ENCODE measurements around the gene C1orf21.

The C1orf21 gene

DNA sequence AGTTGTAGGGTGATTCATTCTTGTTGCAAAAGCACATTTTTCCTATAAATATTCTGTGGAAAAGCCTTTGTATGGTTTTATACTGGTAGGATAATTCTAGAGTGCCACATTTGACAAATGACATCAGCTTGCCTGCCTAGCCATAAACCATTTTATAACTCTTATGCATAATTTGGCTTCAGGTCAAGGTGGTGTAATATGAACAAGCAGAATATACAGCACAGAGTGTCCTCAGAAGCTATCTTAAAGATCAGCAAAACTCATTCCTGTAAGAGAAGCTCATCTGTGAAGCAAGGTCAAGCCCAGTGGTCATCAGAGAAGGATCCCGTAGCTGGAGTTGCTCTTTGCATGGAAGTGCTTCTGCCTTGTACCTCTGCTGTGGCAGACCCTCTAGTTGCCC, 24.0 kb upstream of the C1orf21 start:
- no peaks in the 10 kb centered on the region for H3K36me3 ChIP-seq (ENCODE audit: control insufficient read depth in 2 of 2, insufficient read depth in 2 of 2, low read length in 2 of 2)
- H3K9me3 ChIP-seq (ENCODE audit: control insufficient read depth in 2 of 2, low read length in 2 of 2): no peaks in the 10 kb centered on the region
- H3K4me1 ChIP-seq (ENCODE audit: control insufficient read depth in 2 of 2, insufficient read depth in 2 of 2, low read length in 2 of 2): peaks cover 6 to 16% of the 10 kb centered on the region in 2 donors
- peak overlapping the region; percentile 44 to 65 for H3K27ac ChIP-seq (ENCODE audit: low read depth in 2 of 2, low read length in 2 of 2)
- H3K4me3 ChIP-seq (ENCODE audit: low read length in 2 of 2): no peak overlapping the region
- H3K27me3 ChIP-seq (ENCODE audit: control insufficient read depth in 2 of 2, insufficient read depth in 2 of 2, low read length in 2 of 2): no peaks in the 10 kb centered on the region
- peak overlapping the region in 1 of 2 donors; percentile 26 for H3K9ac ChIP-seq (ENCODE audit: low read depth in 1 of 2, low read length in 2 of 2)

DNA sequence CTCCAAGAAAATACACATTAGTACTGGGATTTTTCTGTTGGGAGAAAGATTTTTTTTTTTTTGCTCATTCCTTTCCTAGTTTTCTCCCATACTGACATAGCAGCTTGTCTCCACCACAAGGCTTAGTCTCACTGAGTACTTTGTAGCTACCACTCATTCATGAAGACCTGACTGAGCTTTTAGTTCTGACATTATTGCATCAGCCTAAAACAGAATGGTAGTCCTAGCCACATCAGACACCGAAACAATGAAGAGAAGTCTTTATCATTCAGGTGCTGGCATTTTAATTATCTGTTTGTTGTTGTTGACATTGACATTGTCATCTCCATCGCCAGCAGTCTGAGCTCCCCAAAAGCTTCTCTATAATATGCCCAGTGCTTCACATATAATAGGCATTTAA, 21.1 kb upstream of the C1orf21 start:
- no peaks in the 10 kb centered on the region for H3K36me3 ChIP-seq (ENCODE audit: control insufficient read depth in 2 of 2, insufficient read depth in 2 of 2, low read length in 2 of 2)

DNA sequence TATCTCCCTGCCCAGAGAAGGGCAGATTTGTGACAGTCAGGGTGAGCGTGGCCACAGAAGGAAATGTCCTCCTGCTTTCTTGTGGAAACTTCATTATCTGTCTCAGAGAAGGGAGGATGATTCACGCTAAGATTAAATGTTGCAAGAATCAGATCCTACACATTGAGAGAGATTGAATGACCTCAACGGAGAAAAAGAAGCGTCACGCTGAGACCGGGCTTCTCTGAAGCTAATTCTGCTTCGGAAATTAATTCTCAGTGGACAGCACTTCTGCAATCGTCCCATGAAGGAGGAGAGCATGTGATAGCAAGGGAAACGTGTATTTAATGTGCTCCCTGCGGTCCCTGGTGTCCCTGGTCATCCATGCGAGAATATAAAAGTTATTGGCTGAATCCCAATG, 19.8 kb upstream of the C1orf21 start:
- no peaks in the 10 kb centered on the region for H3K27me3 ChIP-seq (ENCODE audit: control insufficient read depth in 2 of 2, insufficient read depth in 2 of 2, low read length in 2 of 2)
- H3K4me1 ChIP-seq (ENCODE audit: control insufficient read depth in 2 of 2, insufficient read depth in 2 of 2, low read length in 2 of 2): peaks cover 6 to 16% of the 10 kb centered on the region in 2 donors
- H3K4me3 ChIP-seq (ENCODE audit: low read length in 2 of 2): no peak overlapping the region
- no peak overlapping the region for H3K27ac ChIP-seq (ENCODE audit: low read depth in 2 of 2, low read length in 2 of 2)
- no peak overlapping the region for H3K9ac ChIP-seq (ENCODE audit: low read depth in 1 of 2, low read length in 2 of 2)
- no peaks in the 10 kb centered on the region for H3K9me3 ChIP-seq (ENCODE audit: control insufficient read depth in 2 of 2, low read length in 2 of 2)
- H3K36me3 ChIP-seq (ENCODE audit: control insufficient read depth in 2 of 2, insufficient read depth in 2 of 2, low read length in 2 of 2): no peaks in the 10 kb centered on the region

More for the DNA sequence above, 21.1 kb upstream of the C1orf21 start:
- H3K27ac ChIP-seq (ENCODE audit: low read depth in 2 of 2, low read length in 2 of 2): no peak overlapping the region
- no peak overlapping the region for H3K4me3 ChIP-seq (ENCODE audit: low read length in 2 of 2)
- no peaks in the 10 kb centered on the region for H3K27me3 ChIP-seq (ENCODE audit: control insufficient read depth in 2 of 2, insufficient read depth in 2 of 2, low read length in 2 of 2)
- H3K9ac ChIP-seq (ENCODE audit: low read depth in 1 of 2, low read length in 2 of 2): no peak overlapping the region
- H3K9me3 ChIP-seq (ENCODE audit: control insufficient read depth in 2 of 2, low read length in 2 of 2): no peaks in the 10 kb centered on the region
- peaks cover 6 to 16% of the 10 kb centered on the region in 2 donors for H3K4me1 ChIP-seq (ENCODE audit: control insufficient read depth in 2 of 2, insufficient read depth in 2 of 2, low read length in 2 of 2)

GRCh38 chr1:184367427-184368038, 19.3 kb upstream of the C1orf21 start:
- Histone ChIP-seq H3K4me3 (ENCODE audit: low read length in 2 of 2) (no peak overlapping the region), H3K9me3 (ENCODE audit: control insufficient read depth in 2 of 2, low read length in 2 of 2) (no peaks in the 10 kb centered on the region), H3K36me3 (ENCODE audit: control insufficient read depth in 2 of 2, insufficient read depth in 2 of 2, low read length in 2 of 2) (no peaks in the 10 kb centered on the region), H3K27ac (ENCODE audit: low read depth in 2 of 2, low read length in 2 of 2) (no peak overlapping the region), H3K9ac (ENCODE audit: low read depth in 1 of 2, low read length in 2 of 2) (no peak overlapping the region), H3K4me1 (ENCODE audit: control insufficient read depth in 2 of 2, insufficient read depth in 2 of 2, low read length in 2 of 2) (peaks cover 6 to 12% of the 10 kb centered on the region in 2 donors), H3K27me3 (ENCODE audit: control insufficient read depth in 2 of 2, insufficient read depth in 2 of 2, low read length in 2 of 2) (no peaks in the 10 kb centered on the region)

GRCh38 chr1:184368354-184368753, 18.5 kb upstream of the C1orf21 start:
- no peak overlapping the region for H3K9ac ChIP-seq (ENCODE audit: low read depth in 1 of 2, low read length in 2 of 2)
- H3K27ac ChIP-seq (ENCODE audit: low read depth in 2 of 2, low read length in 2 of 2): no peak overlapping the region
- H3K9me3 ChIP-seq (ENCODE audit: control insufficient read depth in 2 of 2, low read length in 2 of 2): no peaks in the 10 kb centered on the region

GRCh38 chr1:184370850-184371249, 16.0 kb upstream of the C1orf21 start:
- Histone ChIP-seq H3K9ac (ENCODE audit: low read depth in 1 of 2, low read length in 2 of 2) (no peak overlapping the region), H3K27me3 (ENCODE audit: control insufficient read depth in 2 of 2, insufficient read depth in 2 of 2, low read length in 2 of 2) (no peaks in the 10 kb centered on the region), H3K36me3 (ENCODE audit: control insufficient read depth in 2 of 2, insufficient read depth in 2 of 2, low read length in 2 of 2) (no peaks in the 10 kb centered on the region), H3K4me1 (ENCODE audit: control insufficient read depth in 2 of 2, insufficient read depth in 2 of 2, low read length in 2 of 2) (no peaks in the 10 kb centered on the region), H3K4me3 (ENCODE audit: low read length in 2 of 2) (no peak overlapping the region), H3K9me3 (ENCODE audit: control insufficient read depth in 2 of 2, low read length in 2 of 2) (no peaks in the 10 kb centered on the region), H3K27ac (ENCODE audit: low read depth in 2 of 2, low read length in 2 of 2) (no peak overlapping the region)

More at GRCh38 chr1:184368354-184368753, 18.5 kb upstream of the C1orf21 start:
- no peaks in the 10 kb centered on the region for H3K36me3 ChIP-seq (ENCODE audit: control insufficient read depth in 2 of 2, insufficient read depth in 2 of 2, low read length in 2 of 2)
- peaks cover 1 to 5% of the 10 kb centered on the region in 2 donors for H3K4me1 ChIP-seq (ENCODE audit: control insufficient read depth in 2 of 2, insufficient read depth in 2 of 2, low read length in 2 of 2)
- no peaks in the 10 kb centered on the region for H3K27me3 ChIP-seq (ENCODE audit: control insufficient read depth in 2 of 2, insufficient read depth in 2 of 2, low read length in 2 of 2)
- H3K4me3 ChIP-seq (ENCODE audit: low read length in 2 of 2): no peak overlapping the region

- H3K36me3 ChIP-seq (ENCODE audit: control insufficient read depth in 2 of 2, insufficient read depth in 2 of 2, low read length in 2 of 2): no peaks in the 10 kb centered on the region
These were observed 13.7 kb upstream of the C1orf21 start for GRCh38 chr1:184373155-184373554.

DNA sequence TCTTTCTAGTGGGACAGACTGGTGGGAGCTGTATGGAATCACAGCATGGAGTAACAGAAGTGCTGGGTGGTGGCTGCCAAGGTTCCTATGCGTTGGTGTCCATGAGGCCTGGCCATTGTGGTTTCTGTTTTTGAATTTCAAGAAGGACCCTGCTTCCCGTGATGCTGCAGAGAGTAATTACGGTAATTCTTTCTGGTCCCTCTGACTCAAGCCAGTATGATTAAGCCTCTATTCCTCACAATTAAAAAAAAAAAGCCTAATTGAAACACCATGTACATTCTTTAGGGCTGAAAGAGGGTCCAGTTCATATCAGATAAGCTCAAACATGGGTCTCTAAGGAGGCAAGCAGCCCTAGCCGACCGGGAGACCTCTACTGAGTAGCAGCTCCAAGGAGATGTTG, 10.5 kb upstream of the C1orf21 start:
- no peak overlapping the region for H3K4me3 ChIP-seq (ENCODE audit: low read length in 2 of 2)
- no peaks in the 10 kb centered on the region for H3K27me3 ChIP-seq (ENCODE audit: control insufficient read depth in 2 of 2, insufficient read depth in 2 of 2, low read length in 2 of 2)
- no peaks in the 10 kb centered on the region for H3K9me3 ChIP-seq (ENCODE audit: control insufficient read depth in 2 of 2, low read length in 2 of 2)
- no peaks in the 10 kb centered on the region for H3K4me1 ChIP-seq (ENCODE audit: control insufficient read depth in 2 of 2, insufficient read depth in 2 of 2, low read length in 2 of 2)
- no peak overlapping the region for H3K27ac ChIP-seq (ENCODE audit: low read depth in 2 of 2, low read length in 2 of 2)
- no peaks in the 10 kb centered on the region for H3K36me3 ChIP-seq (ENCODE audit: control insufficient read depth in 2 of 2, insufficient read depth in 2 of 2, low read length in 2 of 2)
- H3K9ac ChIP-seq (ENCODE audit: low read depth in 1 of 2, low read length in 2 of 2): no peak overlapping the region

More at GRCh38 chr1:184373155-184373554, 13.7 kb upstream of the C1orf21 start:
- H3K4me1 ChIP-seq (ENCODE audit: control insufficient read depth in 2 of 2, insufficient read depth in 2 of 2, low read length in 2 of 2): no peaks in the 10 kb centered on the region
- no peaks in the 10 kb centered on the region for H3K27me3 ChIP-seq (ENCODE audit: control insufficient read depth in 2 of 2, insufficient read depth in 2 of 2, low read length in 2 of 2)
- no peaks in the 10 kb centered on the region for H3K9me3 ChIP-seq (ENCODE audit: control insufficient read depth in 2 of 2, low read length in 2 of 2)
- H3K27ac ChIP-seq (ENCODE audit: low read depth in 2 of 2, low read length in 2 of 2): no peak overlapping the region
- H3K9ac ChIP-seq (ENCODE audit: low read depth in 1 of 2, low read length in 2 of 2): no peak overlapping the region
- no peak overlapping the region for H3K4me3 ChIP-seq (ENCODE audit: low read length in 2 of 2)

GRCh38 chr1:184379111-184379752, 7.6 kb upstream of the C1orf21 start:
- Histone ChIP-seq H3K36me3 (ENCODE audit: control insufficient read depth in 2 of 2, insufficient read depth in 2 of 2, low read length in 2 of 2) (no peaks in the 10 kb centered on the region), H3K9me3 (ENCODE audit: control insufficient read depth in 2 of 2, low read length in 2 of 2) (no peaks in the 10 kb centered on the region), H3K4me3 (ENCODE audit: low read length in 2 of 2) (no peak overlapping the region), H3K27me3 (ENCODE audit: control insufficient read depth in 2 of 2, insufficient read depth in 2 of 2, low read length in 2 of 2) (no peaks in the 10 kb centered on the region), H3K27ac (ENCODE audit: low read depth in 2 of 2, low read length in 2 of 2) (no peak overlapping the region), H3K9ac (ENCODE audit: low read depth in 1 of 2, low read length in 2 of 2) (no peak overlapping the region), H3K4me1 (ENCODE audit: control insufficient read depth in 2 of 2, insufficient read depth in 2 of 2, low read length in 2 of 2) (no peaks in the 10 kb centered on the region)

GRCh38 chr1:184380468-184380867, 6.4 kb upstream of the C1orf21 start:
- Histone ChIP-seq H3K36me3 (ENCODE audit: control insufficient read depth in 2 of 2, insufficient read depth in 2 of 2, low read length in 2 of 2) (no peaks in the 10 kb centered on the region), H3K27me3 (ENCODE audit: control insufficient read depth in 2 of 2, insufficient read depth in 2 of 2, low read length in 2 of 2) (peaks cover 0 to 2% of the 10 kb centered on the region in 2 donors), H3K27ac (ENCODE audit: low read depth in 2 of 2, low read length in 2 of 2) (no peak overlapping the region), H3K4me3 (ENCODE audit: low read length in 2 of 2) (no peak overlapping the region), H3K9ac (ENCODE audit: low read depth in 1 of 2, low read length in 2 of 2) (no peak overlapping the region), H3K9me3 (ENCODE audit: control insufficient read depth in 2 of 2, low read length in 2 of 2) (no peaks in the 10 kb centered on the region), H3K4me1 (ENCODE audit: control insufficient read depth in 2 of 2, insufficient read depth in 2 of 2, low read length in 2 of 2) (no peaks in the 10 kb centered on the region)

All from mucosa of rectum (tissue), 2 donors.